KMS-11 (cell line): Measurements from ENCODE around the gene PURB.

Experiments
- H2AFZ ChIP-seq: fragments of 200-600 bp; sonication (generic); 2 replicates; pipeline ENCODE4 v1.6.1; 2016; ENCODE audit warnings: antibody characterized with exemption, mixed run types, low read depth
- H3K27ac ChIP-seq: fragments of 200-600 bp; sonication (generic); 2 replicates; pipeline ENCODE4 v1.6.1; 2016; ENCODE audit warnings: mild to moderate bottlenecking, mixed run types
- H3K27me3 ChIP-seq: fragments of 200-600 bp; sonication (generic); 2 replicates; pipeline ENCODE4 v1.6.1; 2017; ENCODE audit warnings: mild to moderate bottlenecking, low read depth, mixed run types, moderate library complexity; ENCODE audit not compliant: insufficient read depth
- H3K36me3 ChIP-seq: fragments of 200-600 bp; sonication (generic); 2 replicates; pipeline ENCODE4 v1.6.1; 2017; ENCODE audit warnings: mild to moderate bottlenecking, mixed run types; ENCODE audit not compliant: insufficient read depth
- H3K4me1 ChIP-seq: fragments of 200-600 bp; sonication (generic); 2 replicates; pipeline ENCODE4 v1.6.1; 2016; ENCODE audit warnings: mild to moderate bottlenecking, low read depth, mixed run types; ENCODE audit not compliant: poor library complexity, severe bottlenecking
- H3K4me2 ChIP-seq: fragments of 200-600 bp; sonication (generic); 2 replicates; pipeline ENCODE4 v1.7.0; 2016; ENCODE audit warnings: mild to moderate bottlenecking, mixed run types
- H3K4me3 ChIP-seq: fragments of 200-600 bp; sonication (generic); IDR thresholded peaks from 2 replicates; pipeline ENCODE4 v1.6.1; 2017; ENCODE audit warnings: low read depth, low read length, mixed read lengths; ENCODE audit not compliant: insufficient read depth
- H3K79me2 ChIP-seq: fragments of 200-600 bp; sonication (generic); 2 replicates; pipeline ENCODE4 v1.6.1; 2016; ENCODE audit warnings: low read depth, mixed run types; ENCODE audit not compliant: insufficient read depth
- H3K9ac ChIP-seq: fragments of 200-600 bp; sonication (generic); 2 replicates; pipeline ENCODE4 v1.6.1; 2016; ENCODE audit warnings: mild to moderate bottlenecking, mixed run types
- H4K20me1 ChIP-seq: fragments of 200-600 bp; sonication (generic); 2 replicates; pipeline ENCODE4 v1.6.1; 2016; ENCODE audit warnings: mild to moderate bottlenecking, mixed run types; ENCODE audit not compliant: insufficient read depth
- TF ChIP-seq, protein P1 (sequence below): fragments of 200-600 bp; sonication (generic); conservative IDR thresholded peaks from 2 replicates; pipeline ENCODE4 v1.6.1; 2017; ENCODE audit warnings: low read depth, mild to moderate bottlenecking, antibody characterized with exemption, low read length, moderate library complexity, mixed read lengths

PURB gene

DNA sequence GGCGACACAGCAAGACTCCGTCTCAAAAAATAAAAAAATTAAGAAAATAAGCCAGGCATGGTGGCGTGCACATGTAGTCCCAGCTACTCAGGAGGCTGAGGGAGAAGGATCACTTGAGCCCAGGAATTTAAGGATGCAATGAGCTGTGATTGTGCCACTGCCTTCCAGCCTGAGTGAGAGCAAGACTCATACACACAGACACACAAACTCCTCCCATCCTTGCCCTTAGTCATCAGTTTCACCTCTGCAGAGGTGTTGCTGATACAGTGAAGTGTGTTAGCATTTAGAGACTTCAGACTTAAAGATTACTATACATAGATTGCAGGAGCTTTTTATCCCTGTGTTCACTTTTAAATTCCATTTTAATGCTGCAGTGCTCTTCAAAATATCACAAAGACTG is 31.9 kb downstream of the PURB start:
- no peaks in the 10 kb centered on the region for H3K27me3 ChIP-seq
- H4K20me1 ChIP-seq = no peaks in the 10 kb centered on the region
- no peaks in the 10 kb centered on the region for H3K36me3 ChIP-seq
- TF ChIP-seq, protein P1, sequence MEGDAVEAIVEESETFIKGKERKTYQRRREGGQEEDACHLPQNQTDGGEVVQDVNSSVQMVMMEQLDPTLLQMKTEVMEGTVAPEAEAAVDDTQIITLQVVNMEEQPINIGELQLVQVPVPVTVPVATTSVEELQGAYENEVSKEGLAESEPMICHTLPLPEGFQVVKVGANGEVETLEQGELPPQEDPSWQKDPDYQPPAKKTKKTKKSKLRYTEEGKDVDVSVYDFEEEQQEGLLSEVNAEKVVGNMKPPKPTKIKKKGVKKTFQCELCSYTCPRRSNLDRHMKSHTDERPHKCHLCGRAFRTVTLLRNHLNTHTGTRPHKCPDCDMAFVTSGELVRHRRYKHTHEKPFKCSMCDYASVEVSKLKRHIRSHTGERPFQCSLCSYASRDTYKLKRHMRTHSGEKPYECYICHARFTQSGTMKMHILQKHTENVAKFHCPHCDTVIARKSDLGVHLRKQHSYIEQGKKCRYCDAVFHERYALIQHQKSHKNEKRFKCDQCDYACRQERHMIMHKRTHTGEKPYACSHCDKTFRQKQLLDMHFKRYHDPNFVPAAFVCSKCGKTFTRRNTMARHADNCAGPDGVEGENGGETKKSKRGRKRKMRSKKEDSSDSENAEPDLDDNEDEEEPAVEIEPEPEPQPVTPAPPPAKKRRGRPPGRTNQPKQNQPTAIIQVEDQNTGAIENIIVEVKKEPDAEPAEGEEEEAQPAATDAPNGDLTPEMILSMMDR = no peak
- H3K4me2 ChIP-seq = 0 out of 2 replicates have a peak overlapping the region, but pooled peaks have one; percentile 18
- peaks cover 32% of the 10 kb centered on the region for H3K4me1 ChIP-seq
- no peak overlapping the region for H3K27ac ChIP-seq
- H3K79me2 ChIP-seq = no peaks in the 10 kb centered on the region
- no peak overlapping the region; the same call in 1 of the 2 replicates for H2AFZ ChIP-seq
- no peak overlapping the region for H3K9ac ChIP-seq
- H3K4me3 ChIP-seq = no peak overlapping the region

DNA sequence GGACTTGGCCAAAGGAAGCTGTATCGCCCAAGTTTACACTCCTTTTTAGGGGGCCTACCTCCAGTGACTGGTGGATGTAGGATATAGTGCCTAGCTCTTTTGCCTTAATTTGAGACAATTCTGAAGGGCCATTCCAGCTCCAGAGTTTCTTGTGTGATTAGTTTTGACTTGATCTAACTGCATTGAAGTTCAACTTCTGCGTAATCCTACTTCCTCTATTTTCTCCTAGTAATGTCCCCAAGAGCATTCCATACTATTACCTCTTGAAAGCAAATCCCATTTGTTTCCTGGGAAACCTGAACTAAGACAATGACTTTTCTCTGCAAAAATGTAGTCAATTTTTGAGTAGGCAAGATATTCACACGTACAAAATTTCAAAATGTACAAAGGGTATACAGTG is 32.7 kb downstream of the PURB start:
- no peak overlapping the region for H3K9ac ChIP-seq
- TF ChIP-seq, protein P1 = no peak
- no peaks in the 10 kb centered on the region for H3K36me3 ChIP-seq
- H4K20me1 ChIP-seq = no peaks in the 10 kb centered on the region
- no peaks in the 10 kb centered on the region for H3K79me2 ChIP-seq
- peaks cover 27% of the 10 kb centered on the region for H3K4me1 ChIP-seq
- H3K27ac ChIP-seq = no peak overlapping the region
- no peaks in the 10 kb centered on the region for H3K27me3 ChIP-seq
- H2AFZ ChIP-seq = no peak overlapping the region
- no peak overlapping the region for H3K4me3 ChIP-seq
- H3K4me2 ChIP-seq = no peak overlapping the region

DNA sequence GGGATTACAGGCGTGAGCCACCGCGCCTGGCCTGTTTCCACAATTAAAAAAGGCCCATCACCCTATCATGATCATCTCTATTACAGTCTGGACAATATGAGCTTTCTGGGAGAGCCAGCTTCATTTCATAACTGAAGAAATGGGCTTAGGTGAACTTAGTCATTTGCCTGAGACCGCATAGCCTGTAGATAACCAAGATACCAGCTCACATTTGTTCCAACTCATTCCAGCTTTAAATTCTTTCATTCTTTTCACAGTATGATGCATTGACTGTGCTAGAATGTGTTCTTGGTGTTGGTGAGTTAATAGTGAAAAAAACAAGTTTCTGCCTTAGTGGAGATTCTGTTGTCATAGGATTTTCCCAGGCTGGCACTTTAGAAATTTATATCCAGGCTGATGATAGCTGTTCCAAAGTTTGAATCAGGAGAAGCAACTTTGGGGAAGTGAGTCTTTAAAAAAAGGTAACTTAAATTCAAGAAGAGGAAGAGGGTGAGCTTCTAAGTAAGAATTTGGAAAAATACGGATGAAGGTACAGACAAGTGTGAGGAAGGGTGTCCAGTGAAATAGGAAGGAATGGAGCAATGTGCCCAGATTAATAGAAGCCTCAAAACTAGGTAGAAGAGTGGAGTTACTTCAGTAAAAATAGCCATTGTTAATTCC is 35.3 kb downstream of the PURB start:
- H3K27me3 ChIP-seq = no peaks in the 10 kb centered on the region
- H3K4me1 ChIP-seq = peaks cover 40% of the 10 kb centered on the region
- TF ChIP-seq, protein P1 = no peak
- no peaks in the 10 kb centered on the region for H3K36me3 ChIP-seq
- H2AFZ ChIP-seq = no peak overlapping the region
- no peak overlapping the region for H3K27ac ChIP-seq
- peaks cover 21% of the 10 kb centered on the region for H4K20me1 ChIP-seq
- H3K79me2 ChIP-seq = peaks cover 23% of the 10 kb centered on the region
- H3K4me3 ChIP-seq = no peak overlapping the region
- no peak overlapping the region for H3K4me2 ChIP-seq
- H3K9ac ChIP-seq = no peak overlapping the region

DNA sequence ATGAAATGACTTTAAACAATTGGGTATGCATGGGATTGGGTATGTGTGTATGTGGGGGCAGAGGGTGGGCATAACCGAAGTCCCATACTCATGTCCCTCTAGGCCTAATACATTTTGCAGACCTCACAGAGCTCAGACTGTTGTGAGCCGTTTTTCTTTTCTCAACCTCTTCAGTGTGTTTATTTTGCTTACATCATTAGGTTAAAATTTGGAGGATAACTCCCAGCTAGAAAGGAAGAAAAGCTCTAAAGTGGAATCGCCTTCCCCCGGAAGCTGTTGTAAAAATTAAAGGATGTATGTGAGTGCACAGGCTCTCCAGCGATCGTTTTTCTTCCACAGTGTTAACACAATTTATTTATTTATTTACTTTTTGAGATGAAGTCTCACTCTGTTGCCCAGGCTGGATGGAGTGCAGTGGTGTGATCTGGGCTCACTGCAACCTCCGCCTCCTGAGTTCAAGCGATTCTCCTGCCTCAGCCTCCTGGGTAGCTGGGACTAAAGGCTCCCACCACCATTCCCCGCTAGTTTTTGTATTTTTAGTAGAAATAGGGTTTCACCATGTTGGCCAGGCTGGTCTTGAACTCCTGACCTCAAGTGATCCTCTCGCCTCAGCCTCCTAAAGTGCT is 36.0 kb downstream of the PURB start:
- Histone ChIP-seq H4K20me1 (peaks cover 27% of the 10 kb centered on the region), H3K27me3 (no peaks in the 10 kb centered on the region), H3K4me1 (peaks cover 45% of the 10 kb centered on the region), H2AFZ (0 out of 2 replicates have a peak overlapping the region, but pooled peaks have one; percentile 75), H3K27ac (peak overlapping the region; percentile 80; the same call in 1 of the 2 replicates), H3K79me2 (peaks cover 29% of the 10 kb centered on the region), H3K4me2 (peak overlapping the region; percentile 71; the same call in 1 of the 2 replicates), H3K9ac (peak overlapping the region; percentile 88; the same call in 1 of the 2 replicates), H3K36me3 (no peaks in the 10 kb centered on the region), H3K4me3 (no peak overlapping the region)
- TF ChIP-seq, protein P1 = no peak
